OCI-LY7 (cell line): Measurements from ENCODE around the gene OPHN1.

Source experiments
- CTCF ChIP-seq: fragments of 200-600 bp; sonication (generic); conservative IDR thresholded peaks from 2 replicates; pipeline ENCODE4 v1.5.1; 2014; ENCODE audit warnings: mild to moderate bottlenecking, antibody characterized with exemption, low read length, moderate library complexity, mixed read lengths
- EZH2phosphoT487 ChIP-seq: fragments of 200-600 bp; sonication (generic); IDR thresholded peaks from 2 replicates; pipeline ENCODE4 v1.6.1; 2018; ENCODE audit warnings: low read depth, borderline replicate concordance, mild to moderate bottlenecking, mixed run types, antibody characterized with exemption, low read length, moderate library complexity, mixed read lengths

- TF ChIP-seq CTCF = no peak
- no peak for TF ChIP-seq EZH2phosphoT487
These were observed 353.3 kb downstream of the OPHN1 start for GRCh38 chrX:68079961-68080360.
